HL-60 (cell line): ENCODE data around the gene STAC2.

Experiments used
- GABPA ChIP-seq: IDR thresholded peaks from 2 replicates; pipeline ENCODE4 v1.6.1; 2012; ENCODE audit warnings: low read depth
- POLR2AphosphoS5 ChIP-seq: IDR thresholded peaks from 2 replicates; pipeline ENCODE4 v1.6.1; 2012; ENCODE audit warnings: low read depth
- SPI1 ChIP-seq: IDR thresholded peaks from 2 replicates; pipeline ENCODE4 v1.6.1; 2012; ENCODE audit warnings: low read depth, mild to moderate bottlenecking, borderline replicate concordance
- TF ChIP-seq, protein P1 (sequence below): IDR thresholded peaks from one replicate; pipeline ENCODE4 v1.5.1; 2011; ENCODE audit warnings: low read length, control low read depth, inconsistent platforms; ENCODE audit not compliant: insufficient read depth
- TF ChIP-seq, protein P2 (sequence below): IDR thresholded peaks from 2 replicates; pipeline ENCODE4 v1.6.1; 2012; ENCODE audit warnings: low read depth; ENCODE audit not compliant: insufficient replicate concordance

DNA sequence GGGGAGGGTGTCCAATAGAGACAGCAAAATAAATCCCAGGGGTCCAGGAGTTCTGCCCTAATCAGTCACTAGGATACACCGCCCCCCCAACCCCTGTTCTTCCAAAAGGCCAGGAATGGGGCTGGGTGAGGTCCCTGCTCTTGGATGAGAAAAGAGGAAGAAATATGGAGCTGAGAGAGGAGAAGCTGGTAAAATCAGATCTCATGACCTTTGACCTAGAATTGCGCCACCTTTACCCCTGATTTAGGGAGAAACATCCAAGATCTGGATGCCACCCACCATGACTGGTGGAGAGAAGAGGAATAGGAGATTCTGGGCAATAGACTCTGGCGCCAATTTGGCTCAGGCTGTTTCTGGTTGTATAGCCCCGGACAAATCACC is 27.6 kb downstream of the STAC2 start:
- TF ChIP-seq, protein P1, sequence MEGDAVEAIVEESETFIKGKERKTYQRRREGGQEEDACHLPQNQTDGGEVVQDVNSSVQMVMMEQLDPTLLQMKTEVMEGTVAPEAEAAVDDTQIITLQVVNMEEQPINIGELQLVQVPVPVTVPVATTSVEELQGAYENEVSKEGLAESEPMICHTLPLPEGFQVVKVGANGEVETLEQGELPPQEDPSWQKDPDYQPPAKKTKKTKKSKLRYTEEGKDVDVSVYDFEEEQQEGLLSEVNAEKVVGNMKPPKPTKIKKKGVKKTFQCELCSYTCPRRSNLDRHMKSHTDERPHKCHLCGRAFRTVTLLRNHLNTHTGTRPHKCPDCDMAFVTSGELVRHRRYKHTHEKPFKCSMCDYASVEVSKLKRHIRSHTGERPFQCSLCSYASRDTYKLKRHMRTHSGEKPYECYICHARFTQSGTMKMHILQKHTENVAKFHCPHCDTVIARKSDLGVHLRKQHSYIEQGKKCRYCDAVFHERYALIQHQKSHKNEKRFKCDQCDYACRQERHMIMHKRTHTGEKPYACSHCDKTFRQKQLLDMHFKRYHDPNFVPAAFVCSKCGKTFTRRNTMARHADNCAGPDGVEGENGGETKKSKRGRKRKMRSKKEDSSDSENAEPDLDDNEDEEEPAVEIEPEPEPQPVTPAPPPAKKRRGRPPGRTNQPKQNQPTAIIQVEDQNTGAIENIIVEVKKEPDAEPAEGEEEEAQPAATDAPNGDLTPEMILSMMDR: no peak
- TF ChIP-seq POLR2AphosphoS5 (no peak), GABPA (no peak), SPI1 (no peak)
- TF ChIP-seq, protein P2, sequence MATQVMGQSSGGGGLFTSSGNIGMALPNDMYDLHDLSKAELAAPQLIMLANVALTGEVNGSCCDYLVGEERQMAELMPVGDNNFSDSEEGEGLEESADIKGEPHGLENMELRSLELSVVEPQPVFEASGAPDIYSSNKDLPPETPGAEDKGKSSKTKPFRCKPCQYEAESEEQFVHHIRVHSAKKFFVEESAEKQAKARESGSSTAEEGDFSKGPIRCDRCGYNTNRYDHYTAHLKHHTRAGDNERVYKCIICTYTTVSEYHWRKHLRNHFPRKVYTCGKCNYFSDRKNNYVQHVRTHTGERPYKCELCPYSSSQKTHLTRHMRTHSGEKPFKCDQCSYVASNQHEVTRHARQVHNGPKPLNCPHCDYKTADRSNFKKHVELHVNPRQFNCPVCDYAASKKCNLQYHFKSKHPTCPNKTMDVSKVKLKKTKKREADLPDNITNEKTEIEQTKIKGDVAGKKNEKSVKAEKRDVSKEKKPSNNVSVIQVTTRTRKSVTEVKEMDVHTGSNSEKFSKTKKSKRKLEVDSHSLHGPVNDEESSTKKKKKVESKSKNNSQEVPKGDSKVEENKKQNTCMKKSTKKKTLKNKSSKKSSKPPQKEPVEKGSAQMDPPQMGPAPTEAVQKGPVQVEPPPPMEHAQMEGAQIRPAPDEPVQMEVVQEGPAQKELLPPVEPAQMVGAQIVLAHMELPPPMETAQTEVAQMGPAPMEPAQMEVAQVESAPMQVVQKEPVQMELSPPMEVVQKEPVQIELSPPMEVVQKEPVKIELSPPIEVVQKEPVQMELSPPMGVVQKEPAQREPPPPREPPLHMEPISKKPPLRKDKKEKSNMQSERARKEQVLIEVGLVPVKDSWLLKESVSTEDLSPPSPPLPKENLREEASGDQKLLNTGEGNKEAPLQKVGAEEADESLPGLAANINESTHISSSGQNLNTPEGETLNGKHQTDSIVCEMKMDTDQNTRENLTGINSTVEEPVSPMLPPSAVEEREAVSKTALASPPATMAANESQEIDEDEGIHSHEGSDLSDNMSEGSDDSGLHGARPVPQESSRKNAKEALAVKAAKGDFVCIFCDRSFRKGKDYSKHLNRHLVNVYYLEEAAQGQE: no peak
